Fibroblast of mammary gland (primary cell): ENCODE measurements around the gene YARS1.

ENCODE experiments used
- DNase-seq: peaks from one replicate; pipeline ENCODE4 v3.0.0-alpha.2; 2010; ENCODE audit warnings: low read depth
- H3K4me3 ChIP-seq: 2 replicates; pipeline ENCODE4 v1.5.1; 2011; ENCODE audit warnings: low read depth, mild to moderate bottlenecking, low read length, moderate library complexity; ENCODE audit not compliant: control insufficient read depth
- TF ChIP-seq, protein P1 (sequence below): conservative IDR thresholded peaks from 2 replicates; pipeline ENCODE4 v1.5.1; 2011; ENCODE audit warnings: low read depth, low read length, inconsistent platforms; ENCODE audit not compliant: control insufficient read depth, insufficient read depth

The YARS1 gene

DNA sequence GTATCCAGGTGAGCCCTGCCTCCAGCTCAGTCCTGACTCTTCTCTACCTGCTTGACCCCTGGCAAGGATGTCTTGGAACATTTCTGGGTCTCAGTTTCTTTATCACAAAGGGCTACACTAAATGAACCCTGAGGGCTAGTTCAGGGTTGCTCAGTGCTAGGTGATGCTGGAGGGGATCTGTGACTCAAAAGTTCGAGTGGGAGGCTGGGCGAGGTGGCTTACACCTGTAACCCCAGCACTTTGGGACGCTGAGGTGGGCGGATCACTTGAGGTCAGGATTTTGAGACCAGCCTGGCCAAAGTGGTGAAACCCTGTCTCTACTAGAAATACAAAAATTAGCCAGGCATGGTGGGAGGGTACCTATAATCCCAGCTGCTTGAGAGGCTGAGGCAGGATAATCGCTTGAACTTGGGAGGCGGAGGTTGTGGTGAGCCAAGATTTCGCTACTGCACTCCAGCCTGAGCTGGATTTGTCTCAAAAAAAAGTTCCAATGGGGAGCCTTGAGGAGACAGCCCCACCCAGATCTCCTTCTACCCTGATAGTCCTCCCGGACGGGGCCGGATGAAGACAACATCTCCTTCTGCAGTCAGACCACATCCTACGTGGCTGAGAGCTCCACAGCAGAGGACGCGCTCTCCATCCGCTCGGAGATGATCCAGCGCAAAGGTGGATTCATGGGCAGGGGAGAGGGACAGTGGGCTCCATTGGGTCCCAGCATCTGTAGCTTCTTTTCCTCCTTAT lies 48.9 kb downstream of the YARS1 start:
- TF ChIP-seq, protein P1, sequence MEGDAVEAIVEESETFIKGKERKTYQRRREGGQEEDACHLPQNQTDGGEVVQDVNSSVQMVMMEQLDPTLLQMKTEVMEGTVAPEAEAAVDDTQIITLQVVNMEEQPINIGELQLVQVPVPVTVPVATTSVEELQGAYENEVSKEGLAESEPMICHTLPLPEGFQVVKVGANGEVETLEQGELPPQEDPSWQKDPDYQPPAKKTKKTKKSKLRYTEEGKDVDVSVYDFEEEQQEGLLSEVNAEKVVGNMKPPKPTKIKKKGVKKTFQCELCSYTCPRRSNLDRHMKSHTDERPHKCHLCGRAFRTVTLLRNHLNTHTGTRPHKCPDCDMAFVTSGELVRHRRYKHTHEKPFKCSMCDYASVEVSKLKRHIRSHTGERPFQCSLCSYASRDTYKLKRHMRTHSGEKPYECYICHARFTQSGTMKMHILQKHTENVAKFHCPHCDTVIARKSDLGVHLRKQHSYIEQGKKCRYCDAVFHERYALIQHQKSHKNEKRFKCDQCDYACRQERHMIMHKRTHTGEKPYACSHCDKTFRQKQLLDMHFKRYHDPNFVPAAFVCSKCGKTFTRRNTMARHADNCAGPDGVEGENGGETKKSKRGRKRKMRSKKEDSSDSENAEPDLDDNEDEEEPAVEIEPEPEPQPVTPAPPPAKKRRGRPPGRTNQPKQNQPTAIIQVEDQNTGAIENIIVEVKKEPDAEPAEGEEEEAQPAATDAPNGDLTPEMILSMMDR, result no peak
- H3K4me3 ChIP-seq, result no peak overlapping the region
- no peak for DNase-seq

DNA sequence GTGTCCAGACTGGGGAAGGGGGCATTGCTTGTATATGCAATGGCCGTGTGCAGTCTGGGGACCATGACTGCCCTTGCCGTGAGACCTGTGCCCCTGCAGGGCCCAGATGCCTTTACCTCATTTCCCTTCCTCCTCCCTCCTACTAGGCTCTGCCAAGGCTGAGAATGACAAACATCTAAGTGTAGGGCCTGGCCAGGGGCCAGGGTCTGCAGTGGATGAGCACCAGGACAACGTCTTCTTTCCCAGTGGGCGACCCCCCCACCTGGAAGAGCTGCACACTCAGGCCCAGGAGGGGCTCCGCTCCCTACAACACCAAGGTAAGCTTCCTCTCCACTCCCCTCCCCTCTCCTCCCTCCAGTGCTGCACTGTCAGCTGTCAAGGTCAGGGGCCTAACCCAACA lies 49.5 kb downstream of the YARS1 start:
- TF ChIP-seq, protein P1, result no peak
- no peak overlapping the region for H3K4me3 ChIP-seq
- peak; percentile 37 for DNase-seq

DNA sequence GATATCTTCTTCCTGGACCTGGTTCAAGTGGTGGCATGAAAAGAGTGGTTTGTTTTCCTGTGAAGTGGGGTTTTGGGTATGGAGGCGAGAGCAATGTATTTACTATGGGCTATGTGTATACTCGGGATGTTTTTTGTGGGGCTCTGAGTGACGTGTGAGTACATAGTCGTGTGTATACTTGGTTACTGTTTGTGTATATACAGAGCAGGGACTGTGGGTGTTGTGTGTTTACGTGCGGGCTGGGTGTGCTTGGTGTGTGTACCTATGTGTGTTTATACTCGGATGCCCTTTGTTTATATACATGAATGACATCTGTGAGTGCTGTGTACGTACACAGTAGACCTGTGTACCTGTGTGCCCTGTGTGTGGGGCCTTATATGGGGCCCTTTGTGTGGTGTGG lies 50.0 kb downstream of the YARS1 start:
- H3K4me3 ChIP-seq, result no peak overlapping the region
- no peak for DNase-seq
- TF ChIP-seq, protein P1, result no peak

DNA sequence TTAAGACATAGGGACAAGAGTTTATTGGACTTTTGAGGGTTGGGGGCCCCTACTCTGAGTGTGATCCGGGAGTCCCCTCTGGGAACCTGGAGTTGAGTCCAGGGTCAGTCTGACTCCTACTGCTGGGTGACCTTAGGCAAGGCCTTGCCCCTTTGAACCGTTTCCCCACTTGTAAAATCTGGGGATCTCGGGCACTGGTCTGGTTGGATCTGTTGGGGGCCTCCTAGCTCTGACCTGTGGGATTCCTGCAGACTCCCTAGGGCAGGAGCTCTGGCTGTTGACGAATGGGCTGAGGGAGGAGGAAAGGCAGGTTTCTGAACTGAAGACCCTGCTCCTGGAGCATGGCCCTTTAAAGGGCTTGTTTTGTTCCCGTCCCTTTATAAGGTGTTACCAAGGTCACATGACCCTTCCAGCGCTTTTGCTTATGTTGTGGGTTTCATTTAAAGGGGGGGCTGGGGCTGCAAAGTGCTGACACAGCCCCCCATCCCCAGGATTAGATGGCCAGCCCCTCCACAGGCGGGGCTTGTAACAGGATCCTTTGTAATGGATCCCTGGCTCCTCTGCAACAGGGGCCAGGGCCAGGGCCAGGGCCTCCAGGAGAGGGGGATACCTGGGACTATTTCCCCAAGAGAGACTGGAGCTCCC lies 50.7 kb downstream of the YARS1 start:
- H3K4me3 ChIP-seq, result no peak overlapping the region

DNA sequence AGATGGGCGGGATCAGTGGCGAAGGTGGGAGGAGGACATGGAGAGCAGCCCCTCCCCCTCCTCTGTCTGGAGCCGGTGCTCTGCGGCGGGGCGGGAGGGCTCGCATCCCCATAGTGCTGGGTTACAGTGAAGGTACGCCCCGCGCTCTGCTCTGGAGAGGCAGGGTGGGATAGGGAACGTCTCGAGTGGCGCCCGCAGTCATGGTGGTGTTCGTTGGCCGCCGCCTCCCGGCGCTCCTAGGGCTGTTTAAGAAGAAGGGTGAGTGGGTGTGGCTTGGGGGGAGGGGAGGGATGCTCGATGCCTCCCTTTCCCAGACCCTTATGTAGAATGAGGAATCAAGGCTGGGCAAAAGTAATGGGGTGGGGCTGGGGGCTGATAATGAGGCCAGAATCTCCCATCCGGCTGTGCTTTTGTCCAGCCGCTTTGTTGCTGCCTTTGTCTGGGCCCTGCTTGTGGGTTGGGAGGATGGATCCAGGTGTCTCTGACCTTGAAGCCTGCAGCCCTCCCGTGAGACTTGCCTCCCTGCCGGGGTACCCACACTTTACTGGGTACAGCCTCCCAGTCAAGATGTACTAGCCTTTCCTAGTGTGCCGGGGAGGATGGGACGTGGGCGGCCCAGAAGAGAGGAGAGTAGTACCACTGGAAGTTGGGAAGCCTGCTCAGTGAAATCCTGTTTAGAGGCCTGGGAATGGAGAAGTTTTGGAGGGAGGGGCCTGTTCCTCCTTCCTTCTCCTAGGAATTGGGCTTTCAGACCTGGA lies 51.4 kb downstream of the YARS1 start:
- no peak for DNase-seq
- TF ChIP-seq, protein P1, result no peak
- H3K4me3 ChIP-seq, result no peak overlapping the region

More for the DNA sequence above, 50.7 kb downstream of the YARS1 start:
- TF ChIP-seq, protein P1, result no peak
- DNase-seq, result no peak

DNA sequence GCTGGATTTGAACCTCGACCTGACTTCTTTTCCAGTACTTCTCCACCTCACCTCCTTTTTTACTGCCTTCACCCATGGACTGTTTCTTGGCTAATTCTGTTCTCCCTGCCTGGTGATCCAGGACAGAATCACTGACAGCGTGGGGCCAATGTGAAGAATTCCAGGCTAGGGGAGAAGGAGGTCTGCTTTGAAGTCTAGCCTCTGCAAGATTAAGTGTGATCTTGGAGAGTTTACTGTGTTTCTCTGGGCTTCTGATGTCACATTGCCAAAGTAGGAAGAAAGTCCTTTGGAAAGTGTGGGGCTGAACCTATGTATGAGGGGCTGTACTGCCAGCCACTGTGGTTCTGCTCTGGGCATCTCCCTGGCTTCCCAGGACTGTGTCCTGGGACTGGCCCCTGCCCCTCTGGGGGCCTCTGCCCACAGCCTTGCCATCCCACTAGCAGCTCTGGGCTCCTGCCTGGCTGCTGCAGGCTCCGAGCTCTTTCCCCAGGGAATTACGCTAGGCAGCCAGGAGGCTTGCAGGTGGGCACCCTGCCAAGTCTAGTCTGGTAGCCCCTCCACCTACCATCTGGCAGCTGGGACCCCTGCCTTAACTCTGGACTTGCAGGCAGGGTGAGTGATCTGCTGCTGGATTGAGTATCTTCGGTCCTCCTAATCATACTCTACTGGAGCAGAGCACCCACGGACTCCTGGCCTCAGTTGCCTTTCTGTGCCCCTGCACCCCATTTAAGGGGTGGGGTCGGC lies 52.2 kb downstream of the YARS1 start:
- TF ChIP-seq, protein P1, result no peak

More for the DNA sequence above, 52.2 kb downstream of the YARS1 start:
- DNase-seq, result no peak
- H3K4me3 ChIP-seq, result no peak overlapping the region
